GM21529 (cell line): ENCODE data around the gene MICAL1.

Experiments used
- ATAC-seq: cut with Tn5 transposase; IDR thresholded peaks from one replicate; pipeline ENCODE4 v1.9.1; 2021; ENCODE audit not compliant: unreplicated experiment

MICAL1 gene

GRCh38 chr6:109455437-109456110 is at the start of gene MICAL1:
MICAL1 (minus strand) TSS chr6:109455772; CDS start chr6:109454196, 1,576 bp downstream.
- peak; percentile 52 for ATAC-seq

GRCh38 chr6:109503327-109504224 is 48.0 kb upstream of the MICAL1 start:
- ATAC-seq, result no peak

- ATAC-seq, result no peak
Observed at GRCh38 chr6:109498936-109499335, 43.4 kb upstream of the MICAL1 start.

GRCh38 chr6:109498052-109498451 is 42.5 kb upstream of the MICAL1 start:
- ATAC-seq, result no peak

GRCh38 chr6:109496036-109496772 is 40.6 kb upstream of the MICAL1 start:
- ATAC-seq, result no peak

GRCh38 chr6:109493865-109494264 is 38.3 kb upstream of the MICAL1 start:
- no peak for ATAC-seq

- no peak for ATAC-seq
Observed at GRCh38 chr6:109491207-109491938, 35.8 kb upstream of the MICAL1 start.

- ATAC-seq, result no peak
Observed at GRCh38 chr6:109490713-109491112, 35.1 kb upstream of the MICAL1 start.

- no peak for ATAC-seq
Observed at GRCh38 chr6:109488001-109488400, 32.4 kb upstream of the MICAL1 start.

GRCh38 chr6:109486068-109486467 is 30.5 kb upstream of the MICAL1 start:
- no peak for ATAC-seq

- no peak for ATAC-seq
Observed at GRCh38 chr6:109485266-109485935, 29.8 kb upstream of the MICAL1 start.

GRCh38 chr6:109484122-109484521 is 28.6 kb upstream of the MICAL1 start:
- ATAC-seq, result no peak

- ATAC-seq, result peak; percentile 1
Observed at GRCh38 chr6:109483735-109484057, 28.1 kb upstream of the MICAL1 start.

- ATAC-seq, result peak; percentile 87
Observed at GRCh38 chr6:109482905-109483734, 27.5 kb upstream of the MICAL1 start, which contains the start of gene ZBTB24. ZBTB24 (minus strand) TSS chr6:109483219; CDS start chr6:109482026, 1,193 bp downstream.

GRCh38 chr6:109480993-109481480 is 25.5 kb upstream of the MICAL1 start:
- no peak for ATAC-seq

GRCh38 chr6:109478841-109479624 is 23.5 kb upstream of the MICAL1 start:
- no peak for ATAC-seq

GRCh38 chr6:109478222-109478805 is 22.7 kb upstream of the MICAL1 start:
- no peak for ATAC-seq

GRCh38 chr6:109477725-109478124 is 22.2 kb upstream of the MICAL1 start:
- no peak for ATAC-seq
